Measurements from ENCODE around the gene NANOS3. TPM values are rescaled to one million over a fixed set of nuclear protein-coding genes. Genes with fewer than 3 reads are reported as not detected.
A peak's percentile ranks its signal among the peaks of the same experiment; 100 is the strongest.

Gene NANOS3
- total and polyA plus RNA-seq, 2 of the 13 experiments (the other 11 are each of a cell fraction or from before 2014, with no cell fraction given): 0.21 TPM; not detected in 1

DNA sequence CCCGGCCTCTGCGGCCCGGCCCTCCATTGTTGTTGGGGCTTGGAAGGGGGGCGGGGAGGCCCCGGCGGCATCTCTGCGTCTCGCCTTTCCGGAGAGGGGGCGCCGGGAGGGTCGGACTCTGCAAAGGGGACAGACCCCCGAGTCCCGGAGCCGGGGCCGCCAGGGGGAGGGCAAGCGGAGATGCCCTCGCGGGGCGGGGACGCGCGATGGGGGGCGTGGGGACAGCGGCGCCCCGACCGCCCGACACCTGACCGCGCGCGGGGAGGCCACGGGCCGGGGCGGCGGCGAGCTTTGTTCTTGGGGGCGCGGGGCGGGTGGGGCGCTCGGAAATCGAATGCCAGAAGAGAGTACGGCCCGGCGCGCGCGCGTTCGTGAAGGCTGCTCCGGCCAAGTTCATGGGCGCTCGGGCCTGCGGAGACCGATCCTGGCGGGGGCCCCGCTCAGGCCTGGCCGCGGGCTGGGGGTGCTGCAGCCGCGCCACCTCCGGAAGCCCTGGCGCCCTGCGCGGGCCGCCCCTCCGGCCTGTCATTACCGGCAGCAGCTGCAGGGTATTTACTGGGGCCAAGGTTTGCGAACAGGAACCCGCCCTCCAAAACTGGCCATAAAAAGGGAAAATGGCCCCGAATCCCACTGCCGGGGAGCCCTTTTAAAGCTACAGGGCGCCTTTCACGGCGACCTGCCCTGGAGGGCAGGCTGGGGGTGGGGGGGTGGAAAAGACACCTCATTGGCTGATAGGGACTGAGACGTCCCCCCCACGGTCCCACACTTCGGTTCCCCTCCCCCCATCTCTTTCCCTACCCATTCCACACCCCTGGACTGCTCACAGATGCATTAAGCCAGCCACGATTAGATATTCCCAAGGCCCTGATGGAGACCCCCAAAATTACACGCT, 11.1 kb upstream of the NANOS3 start (continued):
- TF ChIP-seq ZNF3 (CRISPR knock-in tag; IDR thresholded peaks at IDR 0.05): no peak
- TF ChIP-seq, protein P1, sequence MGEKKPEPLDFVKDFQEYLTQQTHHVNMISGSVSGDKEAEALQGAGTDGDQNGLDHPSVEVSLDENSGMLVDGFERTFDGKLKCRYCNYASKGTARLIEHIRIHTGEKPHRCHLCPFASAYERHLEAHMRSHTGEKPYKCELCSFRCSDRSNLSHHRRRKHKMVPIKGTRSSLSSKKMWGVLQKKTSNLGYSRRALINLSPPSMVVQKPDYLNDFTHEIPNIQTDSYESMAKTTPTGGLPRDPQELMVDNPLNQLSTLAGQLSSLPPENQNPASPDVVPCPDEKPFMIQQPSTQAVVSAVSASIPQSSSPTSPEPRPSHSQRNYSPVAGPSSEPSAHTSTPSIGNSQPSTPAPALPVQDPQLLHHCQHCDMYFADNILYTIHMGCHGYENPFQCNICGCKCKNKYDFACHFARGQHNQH (CRISPR knock-in tag; IDR thresholded peaks at IDR 0.05): no peak
- no peak for TF ChIP-seq NAIF1 (CRISPR knock-in tag; IDR thresholded peaks at IDR 0.05; ENCODE audit: borderline replicate concordance)
- TF ChIP-seq HNRNPL (IDR thresholded peaks at IDR 0.05; ENCODE audit: low read depth, low read length): no peak
- TF ChIP-seq TFDP2 (CRISPR knock-in tag; IDR thresholded peaks at IDR 0.05): no peak
- no peak for TF ChIP-seq ZBTB20 (CRISPR knock-in tag; IDR thresholded peaks at IDR 0.05; ENCODE audit: borderline replicate concordance, low read depth)
- no peak for TF ChIP-seq HOXA9 (CRISPR knock-in tag; IDR thresholded peaks at IDR 0.05; ENCODE audit: borderline replicate concordance)
- peak; percentile 26; the same call in 1 of the 2 replicates for TF ChIP-seq GABPB1 (CRISPR knock-in tag; IDR thresholded peaks at IDR 0.05)
- TF ChIP-seq PATZ1 (CRISPR knock-in tag; IDR thresholded peaks at IDR 0.05): peak; percentile 38; the same call in 1 of the 2 replicates
- no peak for TF ChIP-seq TERF1 (CRISPR knock-in tag; IDR thresholded peaks at IDR 0.05)
- TF ChIP-seq, protein P2, sequence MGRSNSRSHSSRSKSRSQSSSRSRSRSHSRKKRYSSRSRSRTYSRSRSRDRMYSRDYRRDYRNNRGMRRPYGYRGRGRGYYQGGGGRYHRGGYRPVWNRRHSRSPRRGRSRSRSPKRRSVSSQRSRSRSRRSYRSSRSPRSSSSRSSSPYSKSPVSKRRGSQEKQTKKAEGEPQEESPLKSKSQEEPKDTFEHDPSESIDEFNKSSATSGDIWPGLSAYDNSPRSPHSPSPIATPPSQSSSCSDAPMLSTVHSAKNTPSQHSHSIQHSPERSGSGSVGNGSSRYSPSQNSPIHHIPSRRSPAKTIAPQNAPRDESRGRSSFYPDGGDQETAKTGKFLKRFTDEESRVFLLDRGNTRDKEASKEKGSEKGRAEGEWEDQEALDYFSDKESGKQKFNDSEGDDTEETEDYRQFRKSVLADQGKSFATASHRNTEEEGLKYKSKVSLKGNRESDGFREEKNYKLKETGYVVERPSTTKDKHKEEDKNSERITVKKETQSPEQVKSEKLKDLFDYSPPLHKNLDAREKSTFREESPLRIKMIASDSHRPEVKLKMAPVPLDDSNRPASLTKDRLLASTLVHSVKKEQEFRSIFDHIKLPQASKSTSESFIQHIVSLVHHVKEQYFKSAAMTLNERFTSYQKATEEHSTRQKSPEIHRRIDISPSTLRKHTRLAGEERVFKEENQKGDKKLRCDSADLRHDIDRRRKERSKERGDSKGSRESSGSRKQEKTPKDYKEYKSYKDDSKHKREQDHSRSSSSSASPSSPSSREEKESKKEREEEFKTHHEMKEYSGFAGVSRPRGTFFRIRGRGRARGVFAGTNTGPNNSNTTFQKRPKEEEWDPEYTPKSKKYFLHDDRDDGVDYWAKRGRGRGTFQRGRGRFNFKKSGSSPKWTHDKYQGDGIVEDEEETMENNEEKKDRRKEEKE (IDR thresholded peaks at IDR 0.05): no peak
- no peak for TF ChIP-seq ZNF839 (CRISPR knock-in tag; IDR thresholded peaks at IDR 0.05; ENCODE audit: borderline replicate concordance)
- TF ChIP-seq ZNF740 (CRISPR knock-in tag; IDR thresholded peaks at IDR 0.05): peak; percentile 59; the same call in 1 of the 2 replicates
- no peak for TF ChIP-seq MYNN (CRISPR knock-in tag; IDR thresholded peaks at IDR 0.05; ENCODE audit: low read depth)
- no peak for TF ChIP-seq SPEN (CRISPR knock-in tag; IDR thresholded peaks at IDR 0.05; ENCODE audit: low read depth)

Measured in HepG2 (cell line).